ENCODE data around the gene ITGAX.

GRCh38 chr16:31305219-31305618 is 49.8 kb upstream of the ITGAX start:
- no peak for TF ChIP-seq RFX5 (IDR thresholded peaks at IDR 0.05; ENCODE audit: low read length)
- no peak for TF ChIP-seq TAF1 (IDR thresholded peaks at IDR 0.05; ENCODE audit: borderline replicate concordance, low read depth, low read length)
- no peak for TF ChIP-seq CTCF (IDR thresholded peaks at IDR 0.05)

Measured in SK-N-SH (cell line).